NCI-H1048 (cell line): ENCODE measurements around the gene DPPA4.
"Not testable (repeated sequence)": the region's sequence is repeated elsewhere in the genome, so short reads cannot be mapped to it uniquely, and the experiment has no call there.

Source experiments
- DNase-seq: peaks from one replicate; lab custom pipeline; 2025; lab: John Stamatoyannopoulos, UW

Gene DPPA4, protein sequence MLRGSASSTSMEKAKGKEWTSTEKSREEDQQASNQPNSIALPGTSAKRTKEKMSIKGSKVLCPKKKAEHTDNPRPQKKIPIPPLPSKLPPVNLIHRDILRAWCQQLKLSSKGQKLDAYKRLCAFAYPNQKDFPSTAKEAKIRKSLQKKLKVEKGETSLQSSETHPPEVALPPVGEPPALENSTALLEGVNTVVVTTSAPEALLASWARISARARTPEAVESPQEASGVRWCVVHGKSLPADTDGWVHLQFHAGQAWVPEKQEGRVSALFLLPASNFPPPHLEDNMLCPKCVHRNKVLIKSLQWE

DNA sequence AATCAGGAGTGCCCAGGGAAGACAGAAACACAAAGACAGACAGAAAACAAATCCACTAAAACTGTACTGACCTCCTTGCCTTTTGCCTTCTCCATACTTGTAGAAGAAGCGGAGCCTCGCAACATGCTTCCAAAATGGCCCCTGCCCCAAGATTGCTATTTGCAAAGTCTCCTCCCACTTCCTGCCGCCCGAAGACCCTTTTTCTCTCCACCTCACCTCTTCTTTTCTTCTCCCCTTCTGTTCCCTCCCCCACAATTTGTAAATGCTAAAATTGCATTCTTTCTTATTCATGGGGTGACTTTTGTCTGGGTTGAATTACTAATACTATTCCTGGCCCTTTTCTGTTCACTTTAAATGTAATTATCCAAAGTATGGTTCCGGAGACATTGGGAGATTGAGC lies at the start of gene DPPA4:
Gene DPPA4 (minus strand): TSS at position 154 of the 400 bp plus-strand sequence. CDS start 29 bp downstream, at position 125.
- no peak for DNase-seq

DNA sequence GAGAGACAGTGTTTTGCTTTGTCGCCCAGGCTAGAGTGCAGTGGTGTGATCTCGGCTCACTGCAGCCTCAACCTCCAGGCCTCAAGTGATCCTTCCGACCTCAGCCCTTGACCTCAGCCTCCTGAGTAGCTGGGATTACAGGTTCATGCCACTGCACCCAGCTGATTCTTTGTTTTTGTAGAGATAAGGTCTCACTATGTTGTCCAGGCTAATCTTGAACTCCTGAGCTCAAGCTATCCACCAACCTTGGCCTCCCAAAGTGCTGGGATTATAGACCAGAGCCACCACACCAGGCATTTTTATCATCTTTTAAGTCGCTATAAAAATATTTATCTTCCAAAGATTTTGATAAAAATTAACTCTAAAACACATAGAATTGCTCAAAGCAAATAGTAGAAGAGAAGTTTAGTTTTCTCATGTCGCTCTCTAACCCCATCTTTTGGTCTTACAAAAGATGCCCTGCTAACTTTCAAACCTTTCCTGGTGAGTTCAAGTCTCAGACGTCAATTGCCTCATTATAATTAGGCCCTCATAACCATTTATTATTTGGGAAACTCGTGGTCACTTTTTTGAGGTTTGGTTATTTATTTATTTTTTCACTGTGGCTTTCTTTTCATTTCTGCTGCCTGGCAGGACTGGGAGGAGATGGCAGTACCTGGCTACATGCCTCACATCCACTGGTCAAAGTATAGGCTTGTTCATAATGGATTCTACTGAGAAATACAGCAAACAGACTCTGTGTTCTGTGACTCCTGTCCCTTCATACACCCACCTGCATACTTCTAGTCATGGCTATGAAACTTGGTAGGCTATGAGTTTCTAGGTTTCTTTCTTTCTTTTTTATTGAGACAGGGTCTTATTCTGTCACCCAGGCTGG lies 48.3 kb upstream of the DPPA4 start:
- DNase-seq: no peak

DNA sequence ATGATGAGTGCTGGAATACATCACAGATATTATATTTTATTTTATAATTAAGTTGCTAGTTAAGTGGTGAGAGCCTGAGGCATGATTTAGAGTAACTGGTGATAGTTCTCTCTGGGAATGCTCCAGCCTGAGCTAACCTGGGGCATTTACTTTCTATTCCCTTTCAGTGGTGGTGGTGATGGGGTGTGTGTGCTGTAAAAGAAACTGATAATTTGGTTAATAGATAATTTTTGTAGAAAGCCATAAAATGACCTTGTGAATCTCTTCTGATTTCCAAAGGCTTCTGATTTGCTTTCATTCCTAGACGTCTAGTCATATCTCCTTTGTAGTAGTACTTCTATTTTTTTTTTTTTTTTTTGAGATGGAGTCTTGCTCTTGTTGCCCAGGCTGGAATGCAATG lies 46.8 kb upstream of the DPPA4 start:
- DNase-seq: no peak

GRCh38 chr3:109382588-109382987 lies 45.2 kb upstream of the DPPA4 start:
- DNase-seq: no peak

DNA sequence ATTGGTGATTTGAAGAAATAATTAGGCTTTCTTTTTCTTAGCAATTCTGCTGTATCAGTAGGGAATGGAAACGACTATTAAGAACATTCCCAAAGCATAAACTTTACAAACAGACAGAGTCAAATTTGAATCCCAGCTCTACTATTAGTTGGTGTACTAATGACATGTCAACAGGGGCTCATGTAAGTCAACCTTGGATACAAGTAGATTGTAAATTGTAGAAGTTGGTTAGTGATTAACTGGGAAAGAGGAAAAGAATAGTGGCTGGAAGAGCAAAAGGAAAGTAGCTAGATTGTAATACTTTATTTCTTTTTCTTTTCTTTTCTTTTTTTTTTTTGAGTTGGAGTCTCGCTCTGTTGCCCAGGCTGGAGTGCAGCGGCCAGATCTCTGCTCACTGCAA lies 38.6 kb upstream of the DPPA4 start:
- DNase-seq: no peak

GRCh38 chr3:109374434-109374833 lies 37.1 kb upstream of the DPPA4 start:
- DNase-seq: not testable (repeated sequence)

DNA sequence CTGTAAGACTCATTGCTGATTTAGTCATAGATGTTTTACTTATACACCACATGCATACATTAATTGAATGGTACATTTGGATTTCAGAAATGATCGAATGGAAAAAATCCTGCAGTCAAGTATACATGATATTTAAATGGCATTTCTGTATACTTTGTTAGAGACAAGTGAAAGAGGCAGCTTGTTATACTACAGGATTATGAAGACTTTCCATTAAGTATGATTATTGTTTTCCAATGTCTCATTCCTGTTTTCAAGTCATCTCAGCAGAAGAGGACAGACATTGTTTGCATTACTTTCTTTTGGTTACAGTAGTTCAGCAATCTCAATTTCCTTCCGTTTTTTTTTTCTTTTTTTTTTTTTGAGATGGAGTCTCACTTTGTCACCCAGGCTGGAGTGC lies 36.6 kb upstream of the DPPA4 start:
- DNase-seq: no peak

- DNase-seq: no peak
Measured at GRCh38 chr3:109372639-109373038, 35.3 kb upstream of the DPPA4 start.

DNA sequence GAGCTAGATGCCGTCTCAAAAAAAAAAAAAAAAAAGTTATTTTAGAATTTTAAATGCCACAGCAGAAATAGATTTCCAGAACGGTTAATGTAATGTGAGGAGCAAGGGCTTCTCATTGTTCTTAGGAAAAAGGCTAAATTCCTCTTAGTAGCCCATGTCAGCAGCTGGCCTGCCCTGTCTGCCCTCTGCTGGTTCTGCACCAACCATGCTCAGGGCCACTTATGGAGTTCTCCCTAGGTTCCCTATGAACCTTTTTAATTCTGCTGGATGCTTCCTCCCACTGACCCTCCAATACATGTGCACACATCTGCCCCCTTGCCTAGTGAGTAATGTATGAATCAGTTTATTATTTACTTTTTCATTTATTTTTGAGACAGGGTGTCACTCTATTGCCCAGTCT lies 32.2 kb upstream of the DPPA4 start:
- no peak for DNase-seq

GRCh38 chr3:109364088-109364487 lies 26.7 kb upstream of the DPPA4 start:
- no peak for DNase-seq

- no peak for DNase-seq
Measured at GRCh38 chr3:109363634-109364033, 26.3 kb upstream of the DPPA4 start.

DNA sequence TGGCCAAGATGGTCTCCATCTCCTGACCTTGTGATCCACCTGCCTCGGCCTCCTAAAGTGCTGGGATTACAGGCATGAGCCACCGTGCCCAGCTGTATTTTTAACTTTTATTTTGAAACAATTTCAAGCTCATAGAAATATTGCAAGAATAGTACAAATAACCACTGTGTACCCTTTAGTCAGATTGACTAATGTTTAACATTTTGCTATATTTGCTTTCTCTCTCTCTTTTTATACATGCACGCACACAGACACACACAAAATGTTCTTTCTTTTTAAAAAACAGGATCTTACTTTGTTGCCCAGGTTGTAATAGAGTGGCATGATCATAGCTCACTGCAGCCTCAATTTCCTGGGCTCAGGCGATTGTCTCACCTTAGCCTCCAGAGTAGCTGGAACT lies 25.5 kb upstream of the DPPA4 start:
- DNase-seq: no peak

DNA sequence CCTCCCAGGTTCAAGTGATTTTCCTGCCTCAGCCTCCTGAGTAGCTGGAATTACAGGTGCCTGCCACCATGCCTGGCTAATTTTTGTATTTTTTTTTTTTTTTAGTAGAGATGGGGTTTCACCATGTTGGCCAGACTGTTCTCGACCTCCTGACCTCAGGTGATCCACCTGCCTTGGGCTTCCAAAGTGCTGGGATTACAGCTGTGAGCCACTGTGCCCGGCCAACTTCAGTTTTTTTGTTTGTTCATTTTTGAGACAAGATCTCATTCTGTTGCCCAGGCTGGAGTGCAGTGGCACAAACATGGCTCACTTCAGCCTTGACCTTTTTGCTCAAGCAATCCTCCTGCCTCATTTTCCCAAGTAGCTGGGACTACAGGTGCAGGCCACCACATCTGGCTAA lies 21.5 kb upstream of the DPPA4 start:
- DNase-seq: not testable (repeated sequence)

- DNase-seq: no peak
Measured at GRCh38 chr3:109356442-109357155, 19.3 kb upstream of the DPPA4 start.

GRCh38 chr3:109355625-109356441 lies 18.5 kb upstream of the DPPA4 start:
- DNase-seq: no peak

GRCh38 chr3:109353057-109353456 lies 15.7 kb upstream of the DPPA4 start:
- DNase-seq: no peak

DNA sequence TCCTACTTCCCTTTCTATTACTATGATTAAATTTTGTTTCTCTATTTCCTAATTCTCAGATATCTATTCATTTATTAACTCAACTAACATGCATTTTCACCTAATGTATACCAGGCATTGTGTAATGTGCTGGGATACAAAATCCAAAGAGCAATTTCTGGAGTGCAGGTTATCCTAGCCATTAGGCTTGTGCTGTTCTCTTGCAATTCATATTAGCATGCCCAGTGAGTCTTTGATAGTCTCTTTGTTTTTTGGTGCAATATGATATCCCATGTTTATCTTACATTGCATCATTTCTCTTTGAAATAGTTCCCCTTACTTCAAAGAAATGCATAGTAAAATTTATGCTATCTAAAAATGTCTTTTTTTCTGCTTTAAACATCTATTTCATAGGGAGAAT lies 13.9 kb upstream of the DPPA4 start:
- DNase-seq: no peak

- DNase-seq: no peak
Measured at GRCh38 chr3:109346770-109347295, 9.5 kb upstream of the DPPA4 start.

GRCh38 chr3:109346099-109346498 lies 8.8 kb upstream of the DPPA4 start:
- no peak for DNase-seq

GRCh38 chr3:109339714-109340648 lies 2.6 kb upstream of the DPPA4 start:
- DNase-seq: no peak
